Measurements from ENCODE around the gene TRABD2A.
"Not testable (repeated sequence)": the region's sequence is repeated elsewhere in the genome, so short reads cannot be mapped to it uniquely, and the experiment has no call there.

The TRABD2A gene

DNA sequence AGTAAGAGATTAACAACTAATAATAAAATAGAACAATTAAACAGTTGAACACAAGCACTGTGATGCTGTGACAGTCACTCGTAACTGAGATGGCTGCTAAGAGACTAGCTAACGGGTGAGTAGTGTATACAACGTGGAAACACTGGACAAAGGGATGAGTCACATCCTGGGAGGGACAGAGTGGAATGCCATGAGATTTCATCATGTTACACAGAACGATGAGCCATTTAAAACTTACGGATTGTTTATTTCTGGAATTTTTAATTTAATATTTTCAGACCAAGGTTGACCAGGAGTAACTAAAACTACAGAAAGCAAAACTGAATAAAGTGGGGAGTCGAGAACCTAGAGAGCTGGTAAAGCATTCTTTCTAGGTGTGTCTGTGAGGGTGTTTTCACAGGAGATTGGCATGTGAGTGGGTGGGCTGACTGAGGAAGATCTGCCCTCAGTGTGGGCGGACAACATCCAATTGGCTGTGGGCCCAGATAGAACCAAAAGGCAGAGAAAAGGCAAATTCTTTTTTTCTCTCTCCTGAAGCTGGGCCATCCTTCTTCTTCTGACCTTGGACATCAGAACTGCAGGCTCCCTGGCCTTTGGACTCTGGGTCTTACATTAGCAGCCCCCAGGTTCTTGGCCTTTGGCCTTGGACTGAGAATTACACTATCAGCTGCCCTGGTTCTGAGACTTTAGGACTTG, 39.1 kb upstream of the TRABD2A start:
- TF ChIP-seq, protein P1, sequence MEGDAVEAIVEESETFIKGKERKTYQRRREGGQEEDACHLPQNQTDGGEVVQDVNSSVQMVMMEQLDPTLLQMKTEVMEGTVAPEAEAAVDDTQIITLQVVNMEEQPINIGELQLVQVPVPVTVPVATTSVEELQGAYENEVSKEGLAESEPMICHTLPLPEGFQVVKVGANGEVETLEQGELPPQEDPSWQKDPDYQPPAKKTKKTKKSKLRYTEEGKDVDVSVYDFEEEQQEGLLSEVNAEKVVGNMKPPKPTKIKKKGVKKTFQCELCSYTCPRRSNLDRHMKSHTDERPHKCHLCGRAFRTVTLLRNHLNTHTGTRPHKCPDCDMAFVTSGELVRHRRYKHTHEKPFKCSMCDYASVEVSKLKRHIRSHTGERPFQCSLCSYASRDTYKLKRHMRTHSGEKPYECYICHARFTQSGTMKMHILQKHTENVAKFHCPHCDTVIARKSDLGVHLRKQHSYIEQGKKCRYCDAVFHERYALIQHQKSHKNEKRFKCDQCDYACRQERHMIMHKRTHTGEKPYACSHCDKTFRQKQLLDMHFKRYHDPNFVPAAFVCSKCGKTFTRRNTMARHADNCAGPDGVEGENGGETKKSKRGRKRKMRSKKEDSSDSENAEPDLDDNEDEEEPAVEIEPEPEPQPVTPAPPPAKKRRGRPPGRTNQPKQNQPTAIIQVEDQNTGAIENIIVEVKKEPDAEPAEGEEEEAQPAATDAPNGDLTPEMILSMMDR (IDR thresholded peaks at IDR 0.05; ENCODE audit: insufficient read depth, low read depth, low read length, missing control alignments), result no peak
- H3K4me3 ChIP-seq (ENCODE audit: low read length), result peak overlapping the region; percentile 2

GRCh38 chr2:84918430-84918829, 37.5 kb upstream of the TRABD2A start:
- TF ChIP-seq, protein P1 (IDR thresholded peaks at IDR 0.05; ENCODE audit: insufficient read depth, low read depth, low read length, missing control alignments), result no peak
- DNase-seq (ENCODE audit: low read depth), result no peak
- H3K4me3 ChIP-seq (ENCODE audit: low read length), result no peak overlapping the region

More for the DNA sequence above, 39.1 kb upstream of the TRABD2A start:
- DNase-seq (ENCODE audit: low read depth), result peak; percentile 97

- H3K4me3 ChIP-seq (ENCODE audit: low read length); DNase-seq (ENCODE audit: low read depth): not testable (repeated sequence)
Measured at GRCh38 chr2:84917821-84918220, 36.9 kb upstream of the TRABD2A start.

DNA sequence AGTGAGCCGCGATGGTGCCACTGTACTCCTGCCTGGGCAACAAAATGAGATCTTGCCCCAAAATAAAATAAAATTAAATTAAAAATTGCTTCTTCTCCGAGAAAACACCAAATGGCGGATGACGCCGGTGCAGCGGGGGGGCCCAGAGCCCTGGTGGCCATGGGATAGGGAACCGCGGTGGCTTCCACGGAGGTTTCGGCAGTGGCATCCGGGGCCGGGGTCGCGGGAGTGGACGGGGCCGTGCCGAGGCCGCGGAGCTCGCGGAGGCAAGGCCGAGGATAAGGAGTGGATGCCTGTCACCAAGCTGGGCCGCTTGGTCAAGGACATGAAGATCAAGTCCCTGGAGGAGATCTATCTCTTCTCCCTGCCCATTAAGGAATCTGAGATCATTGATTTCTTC, 34.8 kb upstream of the TRABD2A start:
- not testable (repeated sequence) for H3K4me3 ChIP-seq (ENCODE audit: low read length); DNase-seq (ENCODE audit: low read depth)

- no peak overlapping the region for H3K4me3 ChIP-seq (ENCODE audit: low read length)
- TF ChIP-seq, protein P1 (IDR thresholded peaks at IDR 0.05; ENCODE audit: insufficient read depth, low read depth, low read length, missing control alignments), result no peak
- no peak for DNase-seq (ENCODE audit: low read depth)
Measured at GRCh38 chr2:84914334-84914733, 33.5 kb upstream of the TRABD2A start.

DNA sequence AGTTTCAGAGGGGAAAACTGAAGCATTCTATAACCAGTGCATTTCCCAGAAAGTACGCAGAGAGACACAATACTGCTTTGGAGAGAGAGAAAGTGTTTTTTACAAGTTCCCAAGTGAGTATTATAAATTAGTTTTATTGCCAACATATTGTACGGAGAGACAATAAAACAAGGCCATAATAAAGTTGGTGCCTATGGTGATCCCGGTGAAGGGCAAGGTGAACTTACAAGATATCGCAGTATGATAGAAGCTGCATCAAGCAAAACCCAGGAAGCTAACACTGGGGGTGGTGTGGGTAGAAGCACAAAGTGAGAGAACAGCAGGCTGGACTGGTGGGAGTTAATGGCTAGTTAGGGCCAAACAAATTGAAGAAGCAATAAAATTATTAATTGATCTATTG, 32.1 kb upstream of the TRABD2A start:
- H3K4me3 ChIP-seq (ENCODE audit: low read length), result no peak overlapping the region
- no peak for DNase-seq (ENCODE audit: low read depth)
- TF ChIP-seq, protein P1 (IDR thresholded peaks at IDR 0.05; ENCODE audit: insufficient read depth, low read depth, low read length, missing control alignments), result no peak

DNA sequence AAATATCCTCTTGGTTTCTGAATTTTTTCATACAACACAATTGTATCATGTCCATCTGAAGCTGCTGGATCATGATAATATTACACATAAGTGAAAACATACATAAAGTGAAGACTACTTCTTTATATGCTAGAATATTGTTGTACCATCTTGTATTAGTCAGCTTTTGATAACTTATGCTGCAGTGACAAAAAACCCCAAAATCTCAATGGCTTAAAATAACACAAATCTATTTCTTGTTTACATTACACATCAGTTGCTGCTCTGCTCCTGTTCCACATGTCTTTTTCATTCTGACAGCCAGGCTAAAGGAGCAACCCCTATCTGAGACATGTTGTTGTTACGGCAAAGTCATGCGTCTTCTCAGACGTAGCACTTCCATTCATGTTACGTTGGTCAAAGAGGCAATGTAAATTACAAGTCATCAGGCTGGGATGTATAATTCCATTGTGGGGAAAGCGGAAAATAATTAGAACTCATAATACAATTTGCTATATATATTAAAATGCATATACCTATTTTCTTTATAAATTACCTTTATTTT, 30.3 kb upstream of the TRABD2A start:
- H3K4me3 ChIP-seq (ENCODE audit: low read length), result no peak overlapping the region

More for the DNA sequence above, 30.3 kb upstream of the TRABD2A start:
- TF ChIP-seq, protein P1 (IDR thresholded peaks at IDR 0.05; ENCODE audit: insufficient read depth, low read depth, low read length, missing control alignments), result no peak
- DNase-seq (ENCODE audit: low read depth), result no peak

Measured in epithelial cell of esophagus (primary cell).